HEK293 (cell line): ENCODE results near the gene PIEZO1.
A peak's percentile ranks its signal among the peaks of the same experiment; 100 is the strongest.

Experiments used
- CTCF ChIA-PET: fragments of 350-600 bp; formaldehyde crosslinking; extraction: SDS; loops from one replicate; lab custom pipeline; 2021; ENCODE audit warnings: antibody characterized with exemption; lab: Yijun Ruan, JAX
- POLR2A ChIA-PET: fragments of 300-600 bp; formaldehyde crosslinking; extraction: SDS; loops from one replicate; lab custom pipeline; 2020; ENCODE audit warnings: antibody characterized with exemption, inconsistent platforms; lab: Yijun Ruan, JAX
- H3K27ac ChIP-seq: fragments of 200-500 bp; sonication (Bioruptor generic); 2 replicates; pipeline ENCODE4 v1.5.1; 2014; ENCODE audit warnings: low read depth, low read length, control low read depth, inconsistent platforms; ENCODE audit errors: extremely low read depth
- H3K36me3 ChIP-seq, 2 experiments: fragments of 200-500 bp in 1 of 2; sonication (Bioruptor generic) in 1 of 2; 1 replicate in 1 of 2; 2 replicates in 1 of 2; pipeline ENCODE4 v1.5.1; 2014 to 2017; ENCODE audit warnings: inconsistent platforms in 2 of 2, low read length in 2 of 2; ENCODE audit not compliant: control insufficient read depth in 2 of 2, insufficient read depth in 1 of 2
- H3K4me1 ChIP-seq: fragments of 200-500 bp; sonication (Bioruptor generic); 2 replicates; pipeline ENCODE4 v1.5.1; 2014; ENCODE audit warnings: mild to moderate bottlenecking, low read length, inconsistent platforms; ENCODE audit not compliant: control insufficient read depth, insufficient read depth
- H3K4me3 ChIP-seq: 2 replicates; pipeline ENCODE4 v1.5.1; 2011; ENCODE audit warnings: low read depth, mild to moderate bottlenecking, control low read depth, low read length, moderate library complexity
- H3K9me3 ChIP-seq: fragments of 200-500 bp; sonication (Bioruptor generic); 2 replicates; pipeline ENCODE4 v1.5.1; 2014; ENCODE audit warnings: low read depth, low read length, inconsistent platforms; ENCODE audit not compliant: control insufficient read depth, insufficient read depth
- CTCF ChIP-seq: fragments of 450-650 bp; formaldehyde crosslinking; IDR thresholded peaks from 2 replicates; pipeline ENCODE4 v1.5.1; 2016; ENCODE audit warnings: missing biosample characterization, missing genetic modification characterization
- GLIS1 ChIP-seq: fragments of 450-650 bp; formaldehyde crosslinking; IDR thresholded peaks from 2 replicates; pipeline ENCODE4 v1.5.1; 2016; ENCODE audit warnings: missing biosample characterization, missing genetic modification characterization
- HOXA7 ChIP-seq: sonication (generic); formaldehyde crosslinking; IDR thresholded peaks from 2 replicates; pipeline ENCODE4 v1.8.1; 2022; ENCODE audit warnings: missing genetic modification reagents, borderline replicate concordance
- IKZF3 ChIP-seq: fragments of 450-650 bp; IDR thresholded peaks from 2 replicates; pipeline ENCODE4 v1.5.0; 2018; ENCODE audit warnings: missing biosample characterization, mild to moderate bottlenecking, missing genetic modification characterization, moderate library complexity
- KLF1 ChIP-seq: fragments of 450-650 bp; formaldehyde crosslinking; IDR thresholded peaks from 2 replicates; pipeline ENCODE4 v1.5.1; 2016; ENCODE audit warnings: missing biosample characterization, missing genetic modification characterization
- KLF10 ChIP-seq: fragments of 450-650 bp; IDR thresholded peaks from 2 replicates; pipeline ENCODE4 v1.5.1; 2018; ENCODE audit warnings: missing biosample characterization, mild to moderate bottlenecking, missing genetic modification characterization
- MZF1 ChIP-seq: fragments of 450-650 bp; formaldehyde crosslinking; IDR thresholded peaks from 2 replicates; pipeline ENCODE4 v1.5.1; 2017; ENCODE audit warnings: missing biosample characterization, missing genetic modification characterization, borderline replicate concordance
- OSR2 ChIP-seq: fragments of 450-650 bp; formaldehyde crosslinking; IDR thresholded peaks from 2 replicates; pipeline ENCODE4 v1.5.1; 2016; ENCODE audit warnings: missing biosample characterization, missing genetic modification characterization
- PBX3 ChIP-seq: sonication (generic); formaldehyde crosslinking; IDR thresholded peaks from 2 replicates; pipeline ENCODE4 v1.8.1; 2022; ENCODE audit warnings: mild to moderate bottlenecking, moderate library complexity, missing genetic modification reagents
- ZBTB20 ChIP-seq: fragments of 450-650 bp; formaldehyde crosslinking; IDR thresholded peaks from 2 replicates; pipeline ENCODE4 v1.5.1; 2016; ENCODE audit warnings: missing biosample characterization, missing genetic modification characterization
- ZEB2 ChIP-seq: fragments of 450-650 bp; formaldehyde crosslinking; IDR thresholded peaks from 2 replicates; pipeline ENCODE4 v1.5.1; 2016; ENCODE audit warnings: missing biosample characterization, missing genetic modification characterization
- ZIC2 ChIP-seq: fragments of 450-650 bp; formaldehyde crosslinking; IDR thresholded peaks from 2 replicates; pipeline ENCODE4 v1.5.1; 2016; ENCODE audit warnings: missing biosample characterization, missing genetic modification characterization
- ZNF10 ChIP-seq: fragments of 450-650 bp; formaldehyde crosslinking; IDR thresholded peaks from 2 replicates; pipeline ENCODE4 v1.5.1; 2017; ENCODE audit warnings: missing biosample characterization, missing genetic modification characterization
- ZNF121 ChIP-seq: fragments of 450-650 bp; formaldehyde crosslinking; IDR thresholded peaks from 2 replicates; pipeline ENCODE4 v1.5.1; 2016; ENCODE audit warnings: missing biosample characterization, missing genetic modification characterization
- ZNF133 ChIP-seq: fragments of 450-650 bp; formaldehyde crosslinking; IDR thresholded peaks from 2 replicates; pipeline ENCODE4 v1.5.1; 2016; ENCODE audit warnings: missing biosample characterization, missing genetic modification characterization
- ZNF140 ChIP-seq: fragments of 450-650 bp; formaldehyde crosslinking; IDR thresholded peaks from 2 replicates; pipeline ENCODE4 v1.5.1; 2016; ENCODE audit warnings: missing biosample characterization, missing genetic modification characterization
- ZNF174 ChIP-seq: fragments of 450-650 bp; formaldehyde crosslinking; IDR thresholded peaks from 2 replicates; pipeline ENCODE4 v1.5.0; 2017; ENCODE audit warnings: missing biosample characterization, mild to moderate bottlenecking, missing genetic modification characterization
- ZNF26 ChIP-seq: fragments of 450-650 bp; formaldehyde crosslinking; IDR thresholded peaks from 2 replicates; pipeline ENCODE4 v1.5.1; 2016; ENCODE audit warnings: missing biosample characterization, missing genetic modification characterization
- ZNF302 ChIP-seq: fragments of 450-650 bp; formaldehyde crosslinking; IDR thresholded peaks from 2 replicates; pipeline ENCODE4 v1.5.1; 2016; ENCODE audit warnings: missing biosample characterization, missing genetic modification characterization, low read depth
- ZNF426 ChIP-seq: fragments of 450-650 bp; formaldehyde crosslinking; IDR thresholded peaks from 2 replicates; pipeline ENCODE4 v1.5.1; 2017; ENCODE audit warnings: missing biosample characterization, missing genetic modification characterization, mild to moderate bottlenecking, inconsistent platforms, moderate library complexity
- ZNF530 ChIP-seq: fragments of 450-650 bp; formaldehyde crosslinking; IDR thresholded peaks from 2 replicates; pipeline ENCODE4 v1.5.1; 2016; ENCODE audit warnings: low read depth, missing biosample characterization, missing genetic modification characterization
- ZNF571 ChIP-seq: fragments of 450-650 bp; formaldehyde crosslinking; IDR thresholded peaks from 2 replicates; pipeline ENCODE4 v1.5.0; 2017; ENCODE audit warnings: missing biosample characterization, missing genetic modification characterization
- ZNF629 ChIP-seq: fragments of 450-650 bp; formaldehyde crosslinking; IDR thresholded peaks from 2 replicates; pipeline ENCODE4 v1.5.1; 2017; ENCODE audit warnings: missing biosample characterization, missing genetic modification characterization
- ZXDB ChIP-seq: fragments of 450-650 bp; formaldehyde crosslinking; IDR thresholded peaks from 2 replicates; pipeline ENCODE4 v1.5.1; 2016; ENCODE audit warnings: missing biosample characterization, missing genetic modification characterization

PIEZO1 gene

GRCh38 chr16:88688013-88688778 is 96.8 kb downstream of the PIEZO1 start (continued):
- TF ChIP-seq ZXDB (tag by site-specific recombination): 0 out of 2 replicates have a peak, but pooled peaks have one; percentile 27

GRCh38 chr16:88687676-88688012 is 97.4 kb downstream of the PIEZO1 start:
- peak; percentile 97 for TF ChIP-seq ZNF121 (tag by site-specific recombination)
- no peak for TF ChIP-seq ZNF426 (tag by site-specific recombination)
- no peaks in the 10 kb centered on the region for H3K36me3 ChIP-seq
- ChIA-PET POLR2A (interaction anchor here (0.6 to 1.4 kb wide), 4 partner anchors 25 to 270 kb away, joined by 3 to 7 read pairs (median 4); partner anchors contain the start of gene MVD), CTCF (interaction anchor here (0.6 to 1.5 kb wide), 6 partner anchors 12 to 838 kb away, joined by 3 to 9 read pairs (median 3); no protein-coding TSS in a partner anchor)
- H3K27ac ChIP-seq: no peak overlapping the region
- H3K4me1 ChIP-seq: peaks cover 9% of the 10 kb centered on the region; the same call in 1 of the 2 replicates
- no peak overlapping the region for H3K4me3 ChIP-seq
- H3K9me3 ChIP-seq: no peaks in the 10 kb centered on the region

- peaks cover 9% of the 10 kb centered on the region; the same call in 1 of the 2 replicates for H3K4me1 ChIP-seq
- H3K4me3 ChIP-seq: no peak overlapping the region
- no peak overlapping the region for H3K27ac ChIP-seq
- H3K9me3 ChIP-seq: no peaks in the 10 kb centered on the region
- ChIA-PET POLR2A (interaction anchor here (0.6 to 1.4 kb wide), 3 partner anchors 24 to 930 kb away, joined by 3 to 7 read pairs (median 3); partner anchors contain the start of gene MVD), CTCF (interaction anchor here (0.7 to 1.5 kb wide), 5 partner anchors 13 to 50 kb away, joined by 3 to 9 read pairs (median 3); no protein-coding TSS in a partner anchor)
- no peaks in the 10 kb centered on the region for H3K36me3 ChIP-seq
- TF ChIP-seq ZIC2: peak; percentile 41
- TF ChIP-seq ZNF133 (tag by site-specific recombination): no peak
- no peak for TF ChIP-seq ZNF530 (tag by site-specific recombination)
- TF ChIP-seq GLIS1: peak; percentile 47; the same call in 1 of the 2 replicates
- TF ChIP-seq ZNF10 (tag by site-specific recombination): peak; percentile 49; the same call in 1 of the 2 replicates
- no peak for TF ChIP-seq ZNF26 (tag by site-specific recombination)
- no peak for TF ChIP-seq ZNF571 (tag by site-specific recombination)
- TF ChIP-seq OSR2 (tag by site-specific recombination): no peak
- TF ChIP-seq ZNF302 (tag by site-specific recombination): no peak
These were observed 97.8 kb downstream of the PIEZO1 start for GRCh38 chr16:88687254-88687576.

GRCh38 chr16:88686439-88687253 is 98.4 kb downstream of the PIEZO1 start, which contains the start of gene SNAI3:
Gene SNAI3 (minus strand): TSS chr16:88686507. CDS start chr16:88686406, 101 bp downstream.
- Histone ChIP-seq H3K4me3 (peak within 1 kb of the TSS; percentile 43), H3K4me1 (peaks cover 9% of the 10 kb centered on the region; the same call in 1 of the 2 replicates), H3K36me3 (no peaks in the 10 kb centered on the region), H3K9me3 (no peaks in the 10 kb centered on the region), H3K27ac (no peak within 1 kb of the TSS; the same call in 1 of the 2 replicates)
- CTCF ChIA-PET: interaction anchor here (0.7 to 1.5 kb wide), 4 partner anchors 13 to 51 kb away, joined by 3 to 9 read pairs (median 4); no protein-coding TSS in a partner anchor
- POLR2A ChIA-PET: interaction anchor here (0.6 kb wide), 1 partner anchor 931 kb away, joined by 3 read pairs; no protein-coding TSS in a partner anchor
- TF ChIP-seq KLF1 (tag by site-specific recombination): peak; percentile 91
- TF ChIP-seq ZNF530 (tag by site-specific recombination): no peak
- TF ChIP-seq ZNF140 (tag by site-specific recombination): no peak
- no peak for TF ChIP-seq HOXA7 (CRISPR knock-in tag)
- TF ChIP-seq CTCF (tag by site-specific recombination): no peak
- TF ChIP-seq ZNF174 (tag by site-specific recombination): no peak
- 0 out of 2 replicates have a peak, but pooled peaks have one; percentile 5 for TF ChIP-seq IKZF3
- no peak for TF ChIP-seq ZNF629 (tag by site-specific recombination)
- no peak for TF ChIP-seq MZF1
- peak; percentile 53; the same call in 1 of the 2 replicates for TF ChIP-seq ZEB2
- TF ChIP-seq ZBTB20: peak; percentile 9; the same call in 1 of the 2 replicates
- peak; percentile 76; the same call in 1 of the 2 replicates for TF ChIP-seq KLF10 (tag by site-specific recombination)
- no peak for TF ChIP-seq PBX3
